GM12878 (cell line): ENCODE measurements around the gene MAB21L3. TPM values are rescaled to one million over a fixed set of nuclear protein-coding genes. Genes with fewer than 3 reads are reported as not detected.

Experiments used
- ATAC-seq: fragments of 200-7000 bp; cut with Tn5 transposase; 3 replicates; pipeline ENCODE4 v1.9.1; 2020; ENCODE audit warnings: mild to moderate bottlenecking, moderate library complexity
- BruUV-seq: library from RNA; stranded (reverse); fragments of 400-500 nt; replicated peaks from 2 replicates; lab custom pipeline; 2021; lab: Mats Ljungman, UMichigan
- CTCF ChIA-PET: fragments of 300-600 bp; sonication (Branson Sonifier 250); formaldehyde crosslinking; extraction: SDS; loops from one replicate; lab custom pipeline; 2021; ENCODE audit warnings: inconsistent platforms; lab: Yijun Ruan, JAX
- POLR2A ChIA-PET: fragments of 350-600 bp; formaldehyde crosslinking; extraction: SDS; loops from one replicate; lab custom pipeline; 2021; ENCODE audit warnings: inconsistent platforms; lab: Charles Lee
- RAD21 ChIA-PET: fragments of 300-600 bp; sonication (Branson Sonifier 250); formaldehyde crosslinking; loops from one replicate; lab custom pipeline; 2023; ENCODE audit warnings: antibody characterized with exemption; ENCODE audit not compliant: unreplicated experiment; lab: Charles Lee
- SMC1A ChIA-PET: fragments of 300-600 bp; sonication (Branson Sonifier 250); formaldehyde crosslinking; loops from one replicate; lab custom pipeline; 2023; ENCODE audit not compliant: unreplicated experiment, uncharacterized antibody; lab: Charles Lee
- DNase-seq: peaks from one replicate; pipeline ENCODE4 v3.0.0-alpha.2; 2011; ENCODE audit warnings: low read depth, low spot score
- FAIRE-seq: peaks from 3 replicates; lab custom pipeline; 2011; peaks lifted over from hg19 to GRCh38; lab: Jason Lieb, UNC
- H2AFZ ChIP-seq: 2 replicates; pipeline ENCODE4 v1.6.0; 2011; ENCODE audit warnings: low read depth, low read length, control low read depth; ENCODE audit not compliant: control insufficient read depth
- H3K27ac ChIP-seq: 2 replicates; pipeline ENCODE4 v1.5.1; 2011; ENCODE audit warnings: control low read depth; ENCODE audit not compliant: control insufficient read depth, insufficient read depth
- H3K27me3 ChIP-seq, 2 experiments: replicated peaks in 1 of 2; 2 replicates each; pipeline versions ENCODE4 v1.6.0 to v1.6.1; 2011; ENCODE audit warnings: low read length in 1 of 2; ENCODE audit not compliant: control insufficient read depth in 2 of 2, insufficient read depth in 2 of 2
- H3K36me3 ChIP-seq, 2 experiments: 2 replicates each; pipeline ENCODE4 v1.5.1; 2011; ENCODE audit warnings: low read length in 1 of 2; ENCODE audit not compliant: control insufficient read depth in 2 of 2, insufficient read depth in 2 of 2
- H3K4me1 ChIP-seq: 2 replicates; pipeline ENCODE4 v1.6.1; 2011; ENCODE audit warnings: mild to moderate bottlenecking, low read length, moderate library complexity, mixed read lengths; ENCODE audit not compliant: control insufficient read depth, insufficient read depth
- H3K4me2 ChIP-seq: 2 replicates; pipeline ENCODE4 v1.6.0; 2011; ENCODE audit warnings: control low read depth; ENCODE audit not compliant: control insufficient read depth, insufficient read depth
- H3K4me3 ChIP-seq: fragments of 200-600 bp; sonication (generic); 2 replicates; pipeline ENCODE4 v1.5.1; 2016
- H3K79me2 ChIP-seq: 2 replicates; pipeline ENCODE4 v1.6.0; 2011; ENCODE audit warnings: low read length; ENCODE audit not compliant: control insufficient read depth, insufficient read depth
- H3K9ac ChIP-seq: 2 replicates; pipeline ENCODE4 v1.8.0; 2011; ENCODE audit warnings: low read length, control low read depth, mixed read lengths; ENCODE audit not compliant: control insufficient read depth, insufficient read depth
- H3K9me3 ChIP-seq: replicated peaks from 3 replicates; pipeline ENCODE4 v1.5.1; 2011; ENCODE audit warnings: mild to moderate bottlenecking, low read length; ENCODE audit not compliant: control insufficient read depth, insufficient read depth
- H4K20me1 ChIP-seq: 2 replicates; pipeline ENCODE4 v1.6.0; 2011; ENCODE audit not compliant: control insufficient read depth, insufficient read depth
- CEBPB ChIP-seq, 2 experiments: fragments of 150-350 bp in 1 of 2; IDR thresholded peaks; 2 replicates each; pipeline ENCODE4 v1.6.1; 2012 to 2014; ENCODE audit warnings: low read depth in 2 of 2, low read length in 2 of 2, borderline replicate concordance in 1 of 2, inconsistent platforms in 1 of 2
- CHD1 ChIP-seq: IDR thresholded peaks from 2 replicates; pipeline ENCODE4 v1.6.1; 2012; ENCODE audit warnings: low read depth, low read length, improper control_type of control experiment
- CHD4 ChIP-seq: fragments of 200-600 bp; sonication (generic); IDR thresholded peaks from 2 replicates; pipeline ENCODE4 v1.6.1; 2016; ENCODE audit warnings: mild to moderate bottlenecking
- IKZF2 ChIP-seq, 2 experiments: fragments of 450-650 bp; IDR thresholded peaks; 2 replicates each; pipeline ENCODE4 v1.6.1; 2017; ENCODE audit warnings: mild to moderate bottlenecking in 2 of 2, moderate library complexity in 2 of 2
- MTA3 ChIP-seq: IDR thresholded peaks from 2 replicates; pipeline ENCODE4 v1.6.1; 2012; ENCODE audit warnings: low read length, inconsistent platforms, borderline replicate concordance
- RBBP5 ChIP-seq: fragments of 200-600 bp; sonication (generic); conservative IDR thresholded peaks from 2 replicates; pipeline ENCODE4 v1.6.1; 2016
- SIX5 ChIP-seq: IDR thresholded peaks from 2 replicates; pipeline ENCODE4 v1.6.1; 2011; ENCODE audit warnings: mild to moderate bottlenecking, low read depth, low read length, moderate library complexity; ENCODE audit not compliant: severe bottlenecking
- SP1 ChIP-seq: IDR thresholded peaks from one replicate; pipeline ENCODE4 v1.6.1; 2011; ENCODE audit warnings: low read depth, low read length
- TCF3 ChIP-seq: IDR thresholded peaks from 2 replicates; pipeline ENCODE4 v1.6.1; 2012; ENCODE audit warnings: low read depth, mild to moderate bottlenecking, low read length, borderline replicate concordance; ENCODE audit not compliant: insufficient read depth
- WGBS: methylation state at CpG from one replicate; pipeline ENCODE4 v1.1.6; 2016; ENCODE audit warnings: low lambda C conversion rate; ENCODE audit not compliant: insufficient replicate concordance, insufficient coverage; ENCODE audit errors: missing lambda C conversion rate; 5-methylcytosine and 5-hydroxymethylcytosine counted together
- in situ Hi-C: fragments of 300-500 bp; cut with MboI; formaldehyde crosslinking; loops from 9 replicates; pipeline ENCODE4 v1.14.3; 2018; ENCODE audit warnings: mixed read lengths
- intact Hi-C: fragments of 100-400 bp; cut with micrococcal nuclease; formaldehyde crosslinking; loops from one replicate; pipeline ENCODE4 v1.14.2; 2022; ENCODE audit not compliant: unreplicated experiment
- polyA plus RNA-seq, 11 experiments: library from polyadenylated mRNA; depleted of rRNA in 4 of 11; unstranded in 6 of 11; stranded (reverse) in 5 of 11; fragments of >200 nt; fragmentation: Nextera tagmentation in 4 of 11; fragmentation: Illumina TruSeq in 1 of 11; extraction: Ambion mirVana in 4 of 11; extraction: Trizol in 1 of 11; gene quantifications; 1 replicate in 1 of 11; 2 replicates in 10 of 11; pipeline versions ENCODE4 v1.2.1 to v1.2.3, GENCODE V29; 2011 to 2016; ENCODE audit warnings: inconsistent platforms in 2 of 11, missing spikeins in 2 of 11, low read depth in 1 of 11
- total RNA-seq, 4 experiments: library from RNA; depleted of rRNA in 3 of 4; stranded (reverse); fragments of >200 nt in 3 of 4; fragmentation: Illumina TruSeq in 1 of 4; extraction: Trizol in 1 of 4; gene quantifications; 2 replicates each; pipeline versions ENCODE4 v1.2.1 to v1.2.3, GENCODE V29; 2013 to 2021

MAB21L3 gene
- total and polyA plus RNA-seq, 10 of the 15 experiments (the other 5 are each of a cell fraction or from before 2014, with no cell fraction given), result 0.18 to 18.6 (median 1.3) TPM

DNA sequence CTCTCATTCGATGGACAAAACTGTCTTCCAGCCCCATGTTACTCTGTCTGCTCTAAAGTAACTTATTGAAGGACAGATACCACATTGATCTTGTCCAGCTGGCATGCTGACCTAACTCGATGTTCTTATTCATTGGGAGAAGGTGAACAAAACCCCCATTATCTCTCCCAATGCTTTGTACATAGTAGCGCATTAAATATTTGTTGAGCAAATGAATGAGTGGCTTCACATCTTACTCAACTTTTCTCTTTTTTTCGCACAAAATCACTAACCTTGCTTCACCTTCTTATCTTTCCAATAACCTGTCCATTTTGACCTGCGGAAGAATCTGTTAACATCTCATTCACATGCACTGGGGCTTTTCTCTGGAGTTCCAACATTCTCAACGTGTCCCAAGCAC, 18.3 kb downstream of the MAB21L3 start:
- Histone ChIP-seq H3K9ac (no peak overlapping the region), H2AFZ (no peak overlapping the region), H3K27me3 (no peaks in the 10 kb centered on the region), H3K4me1 (no peaks in the 10 kb centered on the region), H3K4me3 (no peak overlapping the region), H3K4me2 (no peak overlapping the region), H3K9me3 (no peaks in the 10 kb centered on the region; the same call in 2 of the 3 replicates), H3K27ac (no peak overlapping the region), H3K36me3 (peaks cover 0 to 14% of the 10 kb centered on the region in 2 experiments; a peak in 2 of 4 replicates), H4K20me1 (no peaks in the 10 kb centered on the region), H3K79me2 (no peaks in the 10 kb centered on the region)
- BruUV-seq, result no TSS peak
- ChIA-PET RAD21 (no interaction called here), CTCF (interaction anchor here (1.5 to 2.4 kb wide), 2 partner anchors 10 to 16 kb away, joined by 3 to 7 read pairs; no protein-coding TSS in a partner anchor), POLR2A (no interaction called here), SMC1A (no interaction called here)
- no peak for DNase-seq
- intact Hi-C loops, result no loop called here
- no peak for FAIRE-seq
- TF ChIP-seq CHD4, result no peak
- no peak for TF ChIP-seq CEBPB (IDR thresholded peaks at IDR 0.05; ENCODE audit: borderline replicate concordance in 1 of 2, low read depth in 2 of 2, low read length in 2 of 2)
- TF ChIP-seq IKZF2 (IDR thresholded peaks at IDR 0.05), result no peak
- no peak for TF ChIP-seq CHD1
- TF ChIP-seq SIX5, result no peak
- no peak for TF ChIP-seq MTA3
- TF ChIP-seq TCF3, result no peak
- TF ChIP-seq RBBP5, result no peak
- no peak for TF ChIP-seq SP1
- in situ Hi-C loops, result no loop called here
- no peak for ATAC-seq
- WGBS, result 49% methylated on average over 6 of the region's 6 CpGs
